ENCODE measurements around the gene EXOC3L4.

GRCh38 chr14:103057028-103057371, 37.5 kb upstream of the EXOC3L4 start:
- TF ChIP-seq CTCF (IDR thresholded peaks at IDR 0.05; ENCODE audit: insufficient read depth, low read length) (no peak), GABPA (IDR thresholded peaks at IDR 0.05; ENCODE audit: low read depth) (no peak)

Measured in HL-60 (cell line).